HepG2 (cell line): ENCODE data around the gene CORO7. TPM values are rescaled to one million over a fixed set of nuclear protein-coding genes. Genes with fewer than 3 reads are reported as not detected.
A peak's percentile ranks its signal among the peaks of the same experiment; 100 is the strongest.

Experiments used
- CBX2 ChIP-seq, 2 experiments: fragments of 200-600 bp in 1 of 2; sonication (generic); formaldehyde crosslinking in 1 of 2; IDR thresholded peaks; 2 replicates each; pipeline versions ENCODE4 v1.7.0 to v1.8.1; 2018 to 2022; ENCODE audit warnings: low read depth in 2 of 2, low read length in 1 of 2, mild to moderate bottlenecking in 1 of 2, missing genetic modification reagents in 1 of 2
- DRAP1 ChIP-seq: IDR thresholded peaks from 2 replicates; pipeline ENCODE4 v1.6.1; 2016; ENCODE audit warnings: missing genetic modification reagents, missing compliant biosample characterization
- KDM3A ChIP-seq: IDR thresholded peaks from 2 replicates; pipeline ENCODE4 v1.6.1; 2018; ENCODE audit warnings: low read depth, missing compliant biosample characterization
- KMT2B ChIP-seq: IDR thresholded peaks from 2 replicates; pipeline ENCODE4 v1.6.1; 2016; ENCODE audit warnings: missing genetic modification reagents, missing compliant biosample characterization
- LCORL ChIP-seq, 2 experiments: fragments of 450-650 bp in 1 of 2; sonication (generic) in 1 of 2; formaldehyde crosslinking in 1 of 2; IDR thresholded peaks; 2 replicates each; pipeline versions ENCODE4 v1.5.0 to v1.6.1; 2017 to 2020; ENCODE audit warnings: antibody characterized with exemption in 1 of 2, missing genetic modification reagents in 1 of 2
- NONO ChIP-seq, 2 experiments: fragments of 450-650 bp in 1 of 2; sonication (generic) in 1 of 2; formaldehyde crosslinking in 1 of 2; IDR thresholded peaks in 1 of 2; conservative IDR thresholded peaks in 1 of 2; 2 replicates each; pipeline versions ENCODE4 v1.6.1 to v1.8.0; 2017 to 2022; ENCODE audit warnings: mild to moderate bottlenecking in 1 of 2, missing genetic modification reagents in 1 of 2, moderate library complexity in 1 of 2
- SP1 ChIP-seq, 2 experiments: fragments of 450-650 bp in 1 of 2; sonication (generic) in 1 of 2; formaldehyde crosslinking in 1 of 2; IDR thresholded peaks; 2 replicates each; pipeline versions ENCODE4 v1.4.0 to v1.6.1; 2016 to 2020; ENCODE audit warnings: missing genetic modification reagents in 1 of 2
- TBX3 ChIP-seq: fragments of 450-650 bp; IDR thresholded peaks from 2 replicates; pipeline ENCODE4 v1.6.1; 2017; ENCODE audit warnings: antibody characterized with exemption, mild to moderate bottlenecking, inconsistent platforms, borderline replicate concordance
- TCF7L2 ChIP-seq: IDR thresholded peaks from 2 replicates; pipeline ENCODE4 v1.6.1; 2011; ENCODE audit warnings: mild to moderate bottlenecking, low read depth, low read length, moderate library complexity
- TFDP2 ChIP-seq: sonication (generic); formaldehyde crosslinking; IDR thresholded peaks from 2 replicates; pipeline ENCODE4 v1.4.0; 2020; ENCODE audit warnings: missing genetic modification reagents
- ZNF235 ChIP-seq: sonication (generic); formaldehyde crosslinking; IDR thresholded peaks from 2 replicates; pipeline ENCODE4 v1.8.1; 2023; ENCODE audit warnings: mild to moderate bottlenecking, missing genetic modification reagents, borderline replicate concordance
- ZNF563 ChIP-seq: sonication (generic); formaldehyde crosslinking; IDR thresholded peaks from 2 replicates; pipeline ENCODE4 v1.8.0; 2022; ENCODE audit warnings: mild to moderate bottlenecking, moderate library complexity, missing genetic modification reagents
- ZNF777 ChIP-seq: sonication (generic); formaldehyde crosslinking; IDR thresholded peaks from 2 replicates; pipeline ENCODE4 v1.4.0; 2020; ENCODE audit warnings: missing genetic modification reagents
- polyA plus RNA-seq, 8 experiments: library from polyadenylated mRNA; depleted of rRNA in 3 of 8; stranded (reverse) in 7 of 8; unstranded in 1 of 8; fragments of >200 nt; fragmentation: Illumina TruSeq in 4 of 8; extraction: Trizol in 4 of 8; gene quantifications; 2 replicates each; pipeline versions ENCODE4 v1.2.1 to v1.2.3, GENCODE V29; 2011 to 2016; ENCODE audit warnings: low read depth in 4 of 8, missing spikeins in 1 of 8, mixed read lengths in 1 of 8; ENCODE audit not compliant: insufficient read depth in 1 of 8
- total RNA-seq, 5 experiments: library from RNA; depleted of rRNA; stranded (reverse); fragments of >200 nt; fragmentation: Illumina TruSeq; extraction: Trizol; gene quantifications; 2 replicates each; pipeline ENCODE4 v1.2.3, GENCODE V29; 2016; ENCODE audit warnings: low read depth in 1 of 5
- TF ChIP-seq, protein P1 (sequence below): IDR thresholded peaks from 2 replicates; pipeline ENCODE4 v1.4.0; 2020; ENCODE audit warnings: mild to moderate bottlenecking, missing genetic modification reagents
- TF ChIP-seq, protein P2 (sequence below): sonication (generic); formaldehyde crosslinking; IDR thresholded peaks from 2 replicates; pipeline ENCODE4 v1.8.0; 2022; ENCODE audit warnings: missing genetic modification reagents, mild to moderate bottlenecking, borderline replicate concordance

The CORO7 gene
- total and polyA plus RNA-seq, 2 of the 13 experiments (the other 11 are each of a cell fraction or from before 2014, with no cell fraction given) = 9.9 to 14.3 TPM

- TF ChIP-seq, protein P1, sequence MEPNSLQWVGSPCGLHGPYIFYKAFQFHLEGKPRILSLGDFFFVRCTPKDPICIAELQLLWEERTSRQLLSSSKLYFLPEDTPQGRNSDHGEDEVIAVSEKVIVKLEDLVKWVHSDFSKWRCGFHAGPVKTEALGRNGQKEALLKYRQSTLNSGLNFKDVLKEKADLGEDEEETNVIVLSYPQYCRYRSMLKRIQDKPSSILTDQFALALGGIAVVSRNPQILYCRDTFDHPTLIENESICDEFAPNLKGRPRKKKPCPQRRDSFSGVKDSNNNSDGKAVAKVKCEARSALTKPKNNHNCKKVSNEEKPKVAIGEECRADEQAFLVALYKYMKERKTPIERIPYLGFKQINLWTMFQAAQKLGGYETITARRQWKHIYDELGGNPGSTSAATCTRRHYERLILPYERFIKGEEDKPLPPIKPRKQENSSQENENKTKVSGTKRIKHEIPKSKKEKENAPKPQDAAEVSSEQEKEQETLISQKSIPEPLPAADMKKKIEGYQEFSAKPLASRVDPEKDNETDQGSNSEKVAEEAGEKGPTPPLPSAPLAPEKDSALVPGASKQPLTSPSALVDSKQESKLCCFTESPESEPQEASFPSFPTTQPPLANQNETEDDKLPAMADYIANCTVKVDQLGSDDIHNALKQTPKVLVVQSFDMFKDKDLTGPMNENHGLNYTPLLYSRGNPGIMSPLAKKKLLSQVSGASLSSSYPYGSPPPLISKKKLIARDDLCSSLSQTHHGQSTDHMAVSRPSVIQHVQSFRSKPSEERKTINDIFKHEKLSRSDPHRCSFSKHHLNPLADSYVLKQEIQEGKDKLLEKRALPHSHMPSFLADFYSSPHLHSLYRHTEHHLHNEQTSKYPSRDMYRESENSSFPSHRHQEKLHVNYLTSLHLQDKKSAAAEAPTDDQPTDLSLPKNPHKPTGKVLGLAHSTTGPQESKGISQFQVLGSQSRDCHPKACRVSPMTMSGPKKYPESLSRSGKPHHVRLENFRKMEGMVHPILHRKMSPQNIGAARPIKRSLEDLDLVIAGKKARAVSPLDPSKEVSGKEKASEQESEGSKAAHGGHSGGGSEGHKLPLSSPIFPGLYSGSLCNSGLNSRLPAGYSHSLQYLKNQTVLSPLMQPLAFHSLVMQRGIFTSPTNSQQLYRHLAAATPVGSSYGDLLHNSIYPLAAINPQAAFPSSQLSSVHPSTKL (CRISPR knock-in tag) = 0 out of 2 replicates have a peak, but pooled peaks have one; percentile 24
- no peak for TF ChIP-seq LCORL (IDR thresholded peaks at IDR 0.05)
- no peak; the same call in 1 of the 2 replicates for TF ChIP-seq LCORL (CRISPR knock-in tag; IDR thresholded peaks at IDR 0.05)
- peak; percentile 87 for TF ChIP-seq TFDP2
- TF ChIP-seq KMT2B (CRISPR knock-in tag) = peak; percentile 25; the same call in 1 of the 2 replicates
- TF ChIP-seq ZNF235 = 0 out of 2 replicates have a peak, but pooled peaks have one; percentile 35
- peak; percentile 91 for TF ChIP-seq ZNF777 (CRISPR knock-in tag)
- TF ChIP-seq KDM3A (CRISPR knock-in tag) = no peak
- peak; percentile 86; the same call in 1 of the 2 replicates for TF ChIP-seq ZNF563 (CRISPR knock-in tag)
- no peak for TF ChIP-seq NONO (IDR thresholded peaks at IDR 0.05)
- TF ChIP-seq NONO (CRISPR knock-in tag; conservative IDR thresholded peaks at IDR 0.05) = 0 out of 2 replicates have a peak, but pooled peaks have one; percentile 20
- TF ChIP-seq CBX2 (IDR thresholded peaks at IDR 0.05; ENCODE audit: low read depth, low read length) = no peak
- TF ChIP-seq CBX2 (CRISPR knock-in tag; IDR thresholded peaks at IDR 0.05; ENCODE audit: low read depth) = no peak
- TF ChIP-seq, protein P2, sequence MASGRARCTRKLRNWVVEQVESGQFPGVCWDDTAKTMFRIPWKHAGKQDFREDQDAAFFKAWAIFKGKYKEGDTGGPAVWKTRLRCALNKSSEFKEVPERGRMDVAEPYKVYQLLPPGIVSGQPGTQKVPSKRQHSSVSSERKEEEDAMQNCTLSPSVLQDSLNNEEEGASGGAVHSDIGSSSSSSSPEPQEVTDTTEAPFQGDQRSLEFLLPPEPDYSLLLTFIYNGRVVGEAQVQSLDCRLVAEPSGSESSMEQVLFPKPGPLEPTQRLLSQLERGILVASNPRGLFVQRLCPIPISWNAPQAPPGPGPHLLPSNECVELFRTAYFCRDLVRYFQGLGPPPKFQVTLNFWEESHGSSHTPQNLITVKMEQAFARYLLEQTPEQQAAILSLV (CRISPR knock-in tag) = 0 out of 2 replicates have a peak, but pooled peaks have one; percentile 48
- TF ChIP-seq DRAP1 (CRISPR knock-in tag) = peak; percentile 87
- no peak for TF ChIP-seq SP1 (IDR thresholded peaks at IDR 0.05)
- TF ChIP-seq SP1 (CRISPR knock-in tag; IDR thresholded peaks at IDR 0.05) = peak; percentile 97
- TF ChIP-seq TBX3 = no peak
- TF ChIP-seq TCF7L2 = no peak
Observed at GRCh38 chr16:4416200-4417032, at the start of gene CORO7 (continued).
